ENCODE measurements around the gene CD79B.
"Not testable (repeated sequence)": the region's sequence is repeated elsewhere in the genome, so short reads cannot be mapped to it uniquely, and the experiment has no call there.

Gene CD79B

GRCh38 chr17:63916566-63917185 lies 15.5 kb downstream of the CD79B start:
- H3K9me3 ChIP-seq (ENCODE audit: control insufficient read depth, insufficient read depth, low read length): no peaks in the 10 kb centered on the region
- H3K36me3 ChIP-seq (ENCODE audit: control insufficient read depth, insufficient read depth, low read length): peaks cover 2% of the 10 kb centered on the region
- H3K27me3 ChIP-seq (ENCODE audit: control insufficient read depth, insufficient read depth, low read length): peaks cover 13% of the 10 kb centered on the region
- H3K4me3 ChIP-seq (ENCODE audit: low read depth, low read length): no peak overlapping the region
- H3K9ac ChIP-seq (ENCODE audit: low read depth, low read length): no peak overlapping the region
- H3K4me1 ChIP-seq (ENCODE audit: control insufficient read depth, insufficient read depth, low read length): no peaks in the 10 kb centered on the region

- not testable (repeated sequence) for H3K4me3 ChIP-seq (ENCODE audit: low read depth, low read length); H3K9me3 ChIP-seq (ENCODE audit: control insufficient read depth, insufficient read depth, low read length); H3K36me3 ChIP-seq (ENCODE audit: control insufficient read depth, insufficient read depth, low read length); H3K9ac ChIP-seq (ENCODE audit: low read depth, low read length); H3K4me1 ChIP-seq (ENCODE audit: control insufficient read depth, insufficient read depth, low read length)
- peaks cover 13% of the 10 kb centered on the region for H3K27me3 ChIP-seq (ENCODE audit: control insufficient read depth, insufficient read depth, low read length)
These were observed 16.4 kb downstream of the CD79B start for GRCh38 chr17:63915753-63916152.

DNA sequence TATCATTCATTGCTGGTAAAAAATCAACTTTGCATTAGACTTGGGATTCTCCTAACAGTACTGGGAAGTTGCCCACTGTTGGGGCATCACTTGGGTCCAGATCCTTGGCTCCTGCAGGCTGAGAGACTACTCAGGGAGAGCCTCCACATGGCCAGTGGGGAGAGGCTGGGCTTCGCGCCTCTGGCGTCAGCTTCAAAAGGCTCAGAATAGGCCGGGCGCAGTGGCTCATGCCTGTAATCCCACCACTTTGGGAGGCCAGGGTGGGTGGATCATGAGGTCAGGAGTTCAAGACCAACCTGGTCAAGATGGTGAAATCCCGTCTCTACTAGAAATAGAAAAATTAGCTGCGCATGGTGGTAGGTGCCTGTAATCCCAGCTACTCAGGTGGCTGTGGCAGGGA lies 17.7 kb downstream of the CD79B start:
- Histone ChIP-seq H3K36me3 (ENCODE audit: control insufficient read depth, insufficient read depth, low read length) (peaks cover 2% of the 10 kb centered on the region), H3K4me1 (ENCODE audit: control insufficient read depth, insufficient read depth, low read length) (peaks cover 2% of the 10 kb centered on the region), H3K4me3 (ENCODE audit: low read depth, low read length) (no peak overlapping the region), H3K27me3 (ENCODE audit: control insufficient read depth, insufficient read depth, low read length) (peaks cover 20% of the 10 kb centered on the region), H3K9me3 (ENCODE audit: control insufficient read depth, insufficient read depth, low read length) (no peaks in the 10 kb centered on the region), H3K9ac (ENCODE audit: low read depth, low read length) (no peak overlapping the region)

DNA sequence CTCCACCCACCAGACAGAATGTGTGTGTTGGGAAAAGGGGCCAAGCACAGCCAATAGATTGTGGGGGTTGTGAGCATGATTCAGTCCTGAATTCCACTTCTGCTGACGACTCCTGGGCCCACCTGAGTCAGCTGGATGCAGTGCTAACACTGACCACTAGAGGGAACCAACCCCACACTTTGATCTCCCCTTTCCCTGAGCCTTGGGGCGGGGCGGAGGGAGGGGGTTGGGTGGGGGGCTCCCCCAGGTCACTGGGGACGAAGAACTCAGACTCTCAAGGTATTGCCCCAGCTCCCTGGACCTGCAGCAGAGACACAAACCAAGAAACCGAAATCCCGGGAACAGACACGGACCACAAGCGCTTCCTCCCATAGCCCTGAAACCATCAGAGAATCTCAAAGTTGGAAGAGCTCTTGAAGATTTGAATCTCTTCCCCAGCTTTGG lies 20.5 kb downstream of the CD79B start:
- H3K4me3 ChIP-seq (ENCODE audit: low read depth, low read length): no peak overlapping the region

GRCh38 chr17:63911041-63911635 lies 21.0 kb downstream of the CD79B start, which contains the start of gene CSHL1:
Gene CSHL1, minus strand, starts transcription at chr17:63911258. Its CDS starts 62 bp downstream, at chr17:63911196.
- no peaks in the 10 kb centered on the region for H3K36me3 ChIP-seq (ENCODE audit: control insufficient read depth, insufficient read depth, low read length)
- no peaks in the 10 kb centered on the region for H3K9me3 ChIP-seq (ENCODE audit: control insufficient read depth, insufficient read depth, low read length)
- H3K9ac ChIP-seq (ENCODE audit: low read depth, low read length): no peak within 1 kb of the TSS
- no peak within 1 kb of the TSS for H3K4me3 ChIP-seq (ENCODE audit: low read depth, low read length)
- peaks cover 7% of the 10 kb centered on the region for H3K27me3 ChIP-seq (ENCODE audit: control insufficient read depth, insufficient read depth, low read length)
- peaks cover 8% of the 10 kb centered on the region for H3K4me1 ChIP-seq (ENCODE audit: control insufficient read depth, insufficient read depth, low read length)

More for the DNA sequence above, 20.5 kb downstream of the CD79B start:
- Histone ChIP-seq H3K36me3 (ENCODE audit: control insufficient read depth, insufficient read depth, low read length) (no peaks in the 10 kb centered on the region), H3K9me3 (ENCODE audit: control insufficient read depth, insufficient read depth, low read length) (no peaks in the 10 kb centered on the region), H3K27me3 (ENCODE audit: control insufficient read depth, insufficient read depth, low read length) (peaks cover 9% of the 10 kb centered on the region), H3K9ac (ENCODE audit: low read depth, low read length) (no peak overlapping the region), H3K4me1 (ENCODE audit: control insufficient read depth, insufficient read depth, low read length) (peaks cover 8% of the 10 kb centered on the region)

GRCh38 chr17:63910096-63910495 lies 22.0 kb downstream of the CD79B start:
- H3K4me3 ChIP-seq (ENCODE audit: low read depth, low read length): no peak overlapping the region
- peaks cover 7% of the 10 kb centered on the region for H3K27me3 ChIP-seq (ENCODE audit: control insufficient read depth, insufficient read depth, low read length)
- no peak overlapping the region for H3K9ac ChIP-seq (ENCODE audit: low read depth, low read length)
- H3K4me1 ChIP-seq (ENCODE audit: control insufficient read depth, insufficient read depth, low read length): peaks cover 8% of the 10 kb centered on the region
- no peaks in the 10 kb centered on the region for H3K9me3 ChIP-seq (ENCODE audit: control insufficient read depth, insufficient read depth, low read length)
- H3K36me3 ChIP-seq (ENCODE audit: control insufficient read depth, insufficient read depth, low read length): no peaks in the 10 kb centered on the region

DNA sequence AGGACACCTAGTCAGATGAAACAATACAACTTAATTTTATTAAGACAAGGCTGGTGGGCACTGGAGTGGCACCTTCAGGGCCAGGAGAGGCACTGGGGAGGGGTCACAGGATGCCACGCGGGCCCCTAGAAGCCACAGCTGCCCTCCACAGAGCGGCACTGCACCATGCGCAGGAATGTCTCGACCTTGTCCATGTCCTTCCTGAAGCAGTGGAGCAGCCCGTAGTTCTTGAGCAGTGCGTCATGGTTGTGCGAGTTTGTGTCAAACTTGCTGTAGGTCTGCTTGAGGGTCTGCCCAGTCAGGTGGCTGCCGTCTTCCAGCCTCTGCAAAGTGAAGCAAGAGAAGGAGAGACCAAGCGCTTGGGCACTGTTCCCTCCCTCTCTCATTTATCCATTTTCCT lies 22.5 kb downstream of the CD79B start:
- not testable (repeated sequence) for H3K9ac ChIP-seq (ENCODE audit: low read depth, low read length); H3K27me3 ChIP-seq (ENCODE audit: control insufficient read depth, insufficient read depth, low read length); H3K4me1 ChIP-seq (ENCODE audit: control insufficient read depth, insufficient read depth, low read length); H3K4me3 ChIP-seq (ENCODE audit: low read depth, low read length); H3K36me3 ChIP-seq (ENCODE audit: control insufficient read depth, insufficient read depth, low read length); H3K9me3 ChIP-seq (ENCODE audit: control insufficient read depth, insufficient read depth, low read length)

- H3K36me3 ChIP-seq (ENCODE audit: control insufficient read depth, insufficient read depth, low read length); H3K4me1 ChIP-seq (ENCODE audit: control insufficient read depth, insufficient read depth, low read length); H3K9ac ChIP-seq (ENCODE audit: low read depth, low read length); H3K4me3 ChIP-seq (ENCODE audit: low read depth, low read length); H3K9me3 ChIP-seq (ENCODE audit: control insufficient read depth, insufficient read depth, low read length); H3K27me3 ChIP-seq (ENCODE audit: control insufficient read depth, insufficient read depth, low read length): not testable (repeated sequence)
These were observed 24.9 kb downstream of the CD79B start for GRCh38 chr17:63907161-63907778.

DNA sequence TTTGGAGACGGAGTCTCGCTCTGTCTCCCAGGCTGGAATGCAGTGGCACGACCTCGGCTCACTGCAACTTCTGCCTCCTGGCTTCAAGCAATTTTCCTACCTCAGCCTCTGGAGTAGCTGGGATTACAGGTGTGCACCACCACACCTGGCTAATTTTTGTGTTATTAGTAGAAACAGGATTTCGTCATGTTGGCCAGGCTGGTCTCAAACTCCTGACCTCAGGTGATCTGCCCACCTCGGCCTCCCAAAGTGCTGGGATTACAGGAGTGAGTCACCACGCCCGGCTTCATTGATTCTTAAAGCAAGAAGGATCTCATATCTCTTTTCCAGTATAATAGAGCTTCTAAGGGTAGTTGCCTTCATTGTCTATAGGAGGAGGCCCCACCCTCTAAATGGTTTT lies 27.3 kb downstream of the CD79B start:
- H3K36me3 ChIP-seq (ENCODE audit: control insufficient read depth, insufficient read depth, low read length); H3K9me3 ChIP-seq (ENCODE audit: control insufficient read depth, insufficient read depth, low read length); H3K4me3 ChIP-seq (ENCODE audit: low read depth, low read length); H3K9ac ChIP-seq (ENCODE audit: low read depth, low read length); H3K27me3 ChIP-seq (ENCODE audit: control insufficient read depth, insufficient read depth, low read length); H3K4me1 ChIP-seq (ENCODE audit: control insufficient read depth, insufficient read depth, low read length): not testable (repeated sequence)

DNA sequence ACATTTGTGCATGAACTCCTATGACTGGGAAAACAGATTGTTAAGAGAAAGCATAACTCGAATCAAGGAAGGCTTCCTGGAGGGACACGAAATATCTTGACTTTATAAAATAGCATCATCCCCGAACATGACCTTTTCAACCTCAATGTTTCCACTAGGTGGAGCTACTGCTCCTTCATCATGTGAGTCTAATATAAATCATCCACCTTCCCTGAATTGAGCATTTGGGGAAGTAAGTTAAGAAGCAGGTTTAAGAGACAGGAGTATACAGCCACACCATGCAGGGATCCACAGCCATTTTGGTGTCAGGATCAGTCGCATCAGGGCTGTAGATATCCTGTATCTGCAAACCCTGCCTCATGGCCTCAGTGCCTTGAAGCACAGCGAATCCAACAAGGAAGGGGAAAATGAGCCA lies 28.3 kb downstream of the CD79B start:
- not testable (repeated sequence) for H3K36me3 ChIP-seq (ENCODE audit: control insufficient read depth, insufficient read depth, low read length); H3K9ac ChIP-seq (ENCODE audit: low read depth, low read length); H3K4me3 ChIP-seq (ENCODE audit: low read depth, low read length); H3K9me3 ChIP-seq (ENCODE audit: control insufficient read depth, insufficient read depth, low read length); H3K4me1 ChIP-seq (ENCODE audit: control insufficient read depth, insufficient read depth, low read length); H3K27me3 ChIP-seq (ENCODE audit: control insufficient read depth, insufficient read depth, low read length)

DNA sequence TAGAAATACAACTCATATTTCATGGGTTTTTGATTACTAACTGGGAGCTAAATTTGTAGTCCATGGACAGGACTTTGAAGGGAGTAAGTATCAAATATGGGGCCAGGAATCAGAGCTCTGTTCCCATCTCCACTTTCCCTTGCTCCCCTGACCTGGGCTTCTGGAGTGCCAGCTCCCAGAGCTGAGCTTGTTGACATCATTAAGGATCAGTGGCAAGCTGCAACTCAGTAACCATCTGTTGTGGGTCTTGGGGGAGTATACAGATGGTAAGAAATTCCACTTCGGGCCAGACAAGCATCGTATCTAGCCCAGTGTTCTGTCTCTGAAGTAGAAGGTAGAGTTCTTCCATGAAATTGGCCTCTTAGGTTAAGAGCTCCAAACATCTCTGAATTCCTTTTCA lies 30.2 kb downstream of the CD79B start:
- H3K9ac ChIP-seq (ENCODE audit: low read depth, low read length); H3K9me3 ChIP-seq (ENCODE audit: control insufficient read depth, insufficient read depth, low read length); H3K4me1 ChIP-seq (ENCODE audit: control insufficient read depth, insufficient read depth, low read length); H3K27me3 ChIP-seq (ENCODE audit: control insufficient read depth, insufficient read depth, low read length); H3K36me3 ChIP-seq (ENCODE audit: control insufficient read depth, insufficient read depth, low read length); H3K4me3 ChIP-seq (ENCODE audit: low read depth, low read length): not testable (repeated sequence)

Measured in iPS-15b (cell line).